Body of pancreas (tissue), 4 donors: ENCODE measurements around the gene ZNF408.

Source experiments
- CTCF ChIP-seq, 7 experiments: fragments of 450-650 bp in 4 of 7; fragments of 200-600 bp in 3 of 7; sonication (generic) in 3 of 7; IDR thresholded peaks; one replicate each; pipeline ENCODE4 v1.5.1; 2016 to 2019; ENCODE audit warnings: antibody characterized with exemption in 7 of 7
- POLR2A ChIP-seq, 3 donors: fragments of 450-650 bp; IDR thresholded peaks; one replicate each; pipeline ENCODE4 v1.6.1; 2016; ENCODE audit warnings: antibody characterized with exemption in 3 of 3, mild to moderate bottlenecking in 2 of 3

GRCh38 chr11:46723359-46723680 lies 22.5 kb downstream of the ZNF408 start:
- no peak for TF ChIP-seq CTCF (IDR thresholded peaks at IDR 0.05)
- no peak for TF ChIP-seq POLR2A (IDR thresholded peaks at IDR 0.05)
